OCI-LY7 (cell line): ENCODE measurements around the gene PLAC1. TPM values are rescaled to one million over a fixed set of nuclear protein-coding genes. Genes with fewer than 3 reads are reported as not detected.

Experiments used
- BruUV-seq: library from RNA; stranded (reverse); fragments of 400-500 nt; replicated peaks from 2 replicates; lab custom pipeline; 2021; lab: Mats Ljungman, UMichigan
- CTCF ChIA-PET: fragments of 300-600 bp; sonication (Branson Sonifier 250); formaldehyde crosslinking; loops from one replicate; lab custom pipeline; 2022; ENCODE audit warnings: antibody characterized with exemption; ENCODE audit not compliant: unreplicated experiment; lab: Charles Lee
- POLR2A ChIA-PET: fragments of 300-600 bp; sonication (Branson Sonifier 250); formaldehyde crosslinking; loops from one replicate; lab custom pipeline; 2022; ENCODE audit warnings: antibody characterized with exemption; lab: Charles Lee
- DNase-seq: peaks from one replicate; pipeline ENCODE4 v3.0.0-alpha.2; 2015; ENCODE audit warnings: low spot score
- H2AFZ ChIP-seq: fragments of 200-600 bp; sonication (generic), shearing (Covaris generic); 2 replicates; pipeline ENCODE4 v1.6.1; 2014; ENCODE audit warnings: mild to moderate bottlenecking, antibody characterized with exemption, low read length, moderate library complexity
- H3K27ac ChIP-seq: fragments of 200-600 bp; sonication (generic); 2 replicates; pipeline ENCODE4 v1.5.1; 2014; ENCODE audit warnings: mixed run types, low read depth, mild to moderate bottlenecking, moderate library complexity, low read length, inconsistent platforms; ENCODE audit not compliant: poor library complexity, severe bottlenecking
- H3K36me3 ChIP-seq: fragments of 200-600 bp; sonication (generic); 2 replicates; pipeline ENCODE4 v1.6.1; 2014; ENCODE audit warnings: mild to moderate bottlenecking, antibody characterized with exemption, low read length, moderate library complexity, mixed read lengths; ENCODE audit not compliant: insufficient read depth
- H3K4me1 ChIP-seq: fragments of 200-600 bp; sonication (generic); 2 replicates; pipeline ENCODE4 v1.5.1; 2014; ENCODE audit warnings: mild to moderate bottlenecking, low read length; ENCODE audit not compliant: insufficient read depth, poor library complexity, severe bottlenecking
- H3K4me2 ChIP-seq: fragments of 200-600 bp; sonication (generic); 2 replicates; pipeline ENCODE4 v1.6.1; 2014; ENCODE audit warnings: mild to moderate bottlenecking, low read length
- H3K4me3 ChIP-seq: fragments of 200-600 bp; sonication (generic); 2 replicates; pipeline ENCODE4 v1.5.1; 2014; ENCODE audit warnings: mild to moderate bottlenecking, low read depth, low read length; ENCODE audit not compliant: poor library complexity, severe bottlenecking
- H3K79me2 ChIP-seq: fragments of 200-600 bp; sonication (generic); 2 replicates; pipeline ENCODE4 v1.6.1; 2016; ENCODE audit warnings: low read depth, mild to moderate bottlenecking, low read length, moderate library complexity, mixed read lengths; ENCODE audit not compliant: insufficient read depth
- H3K9me2 ChIP-seq: fragments of 200-600 bp; sonication (generic); 2 replicates; pipeline ENCODE4 v1.6.1; 2016; ENCODE audit warnings: mild to moderate bottlenecking, low read length, mixed read lengths; ENCODE audit not compliant: insufficient read depth
- H3K9me3 ChIP-seq: fragments of 200-600 bp; sonication (generic); 2 replicates; pipeline ENCODE4 v1.6.1; 2014; ENCODE audit warnings: mild to moderate bottlenecking, mixed run types, low read length, mixed read lengths
- H4K20me1 ChIP-seq: fragments of 200-600 bp; sonication (generic); 2 replicates; pipeline ENCODE4 v1.6.1; 2014; ENCODE audit warnings: mild to moderate bottlenecking, antibody characterized with exemption, low read length, moderate library complexity, mixed read lengths; ENCODE audit not compliant: insufficient read depth
- EZH2phosphoT487 ChIP-seq: fragments of 200-600 bp; sonication (generic); IDR thresholded peaks from 2 replicates; pipeline ENCODE4 v1.6.1; 2018; ENCODE audit warnings: low read depth, borderline replicate concordance, mild to moderate bottlenecking, mixed run types, antibody characterized with exemption, low read length, moderate library complexity, mixed read lengths
- intact Hi-C: fragments of 100-400 bp; cut with micrococcal nuclease; formaldehyde crosslinking; loops from one replicate; pipeline ENCODE4 v1.10.0; 2022; ENCODE audit not compliant: unreplicated experiment
- total RNA-seq, 2 experiments: library from RNA; depleted of rRNA in 1 of 2; stranded (reverse); fragments of >200 nt in 1 of 2; shearing (Covaris generic) in 1 of 2; gene quantifications; 2 replicates each; pipeline ENCODE4 v1.2.3, GENCODE V29; 2014 to 2022
- TF ChIP-seq, protein P1 (sequence below): fragments of 200-600 bp; sonication (generic); conservative IDR thresholded peaks from 2 replicates; pipeline ENCODE4 v1.5.1; 2014; ENCODE audit warnings: mild to moderate bottlenecking, antibody characterized with exemption, low read length, moderate library complexity, mixed read lengths

Gene PLAC1
- total RNA-seq, 2 experiments from 2014 or later, result 0.28 TPM; not detected in 1

GRCh38 chrX:134542485-134542884 lies 115.8 kb downstream of the PLAC1 start:
- no TSS peak for BruUV-seq
- ChIA-PET CTCF (no interaction called here), POLR2A (no interaction called here)
- no peak overlapping the region for H3K4me3 ChIP-seq
- H2AFZ ChIP-seq, result peak overlapping the region; percentile 64; the same call in 1 of the 2 replicates
- H4K20me1 ChIP-seq, result no peaks in the 10 kb centered on the region
- H3K4me2 ChIP-seq, result peak overlapping the region; percentile 26
- no peaks in the 10 kb centered on the region for H3K36me3 ChIP-seq
- H3K4me1 ChIP-seq, result peaks cover 14% of the 10 kb centered on the region
- peak; percentile 30 for DNase-seq
- H3K9me2 ChIP-seq, result no peaks in the 10 kb centered on the region
- intact Hi-C loops, result no loop called here
- TF ChIP-seq EZH2phosphoT487, result no peak
- TF ChIP-seq, protein P1, sequence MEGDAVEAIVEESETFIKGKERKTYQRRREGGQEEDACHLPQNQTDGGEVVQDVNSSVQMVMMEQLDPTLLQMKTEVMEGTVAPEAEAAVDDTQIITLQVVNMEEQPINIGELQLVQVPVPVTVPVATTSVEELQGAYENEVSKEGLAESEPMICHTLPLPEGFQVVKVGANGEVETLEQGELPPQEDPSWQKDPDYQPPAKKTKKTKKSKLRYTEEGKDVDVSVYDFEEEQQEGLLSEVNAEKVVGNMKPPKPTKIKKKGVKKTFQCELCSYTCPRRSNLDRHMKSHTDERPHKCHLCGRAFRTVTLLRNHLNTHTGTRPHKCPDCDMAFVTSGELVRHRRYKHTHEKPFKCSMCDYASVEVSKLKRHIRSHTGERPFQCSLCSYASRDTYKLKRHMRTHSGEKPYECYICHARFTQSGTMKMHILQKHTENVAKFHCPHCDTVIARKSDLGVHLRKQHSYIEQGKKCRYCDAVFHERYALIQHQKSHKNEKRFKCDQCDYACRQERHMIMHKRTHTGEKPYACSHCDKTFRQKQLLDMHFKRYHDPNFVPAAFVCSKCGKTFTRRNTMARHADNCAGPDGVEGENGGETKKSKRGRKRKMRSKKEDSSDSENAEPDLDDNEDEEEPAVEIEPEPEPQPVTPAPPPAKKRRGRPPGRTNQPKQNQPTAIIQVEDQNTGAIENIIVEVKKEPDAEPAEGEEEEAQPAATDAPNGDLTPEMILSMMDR, result no peak
- no peak overlapping the region for H3K27ac ChIP-seq
- H3K9me3 ChIP-seq, result no peaks in the 10 kb centered on the region
- no peaks in the 10 kb centered on the region for H3K79me2 ChIP-seq

DNA sequence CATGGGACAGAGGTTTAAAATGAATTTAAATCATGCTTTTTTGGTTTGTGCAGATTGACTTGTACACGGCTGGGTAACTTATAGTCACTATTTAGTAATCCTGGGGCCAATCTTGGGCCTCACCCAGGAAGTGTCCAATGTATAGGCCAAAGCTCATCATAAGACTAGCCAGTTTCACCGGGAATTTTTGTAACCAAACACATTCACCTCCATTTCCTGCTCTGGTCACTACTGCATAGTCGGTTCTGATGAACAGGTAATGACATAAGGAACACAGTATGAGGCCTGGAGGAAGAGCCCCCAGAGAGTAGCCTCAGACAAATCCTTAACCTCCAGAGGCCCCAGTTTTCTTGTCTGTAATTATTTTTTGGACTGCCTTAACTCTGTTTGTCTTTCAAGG lies 116.4 kb downstream of the PLAC1 start:
- POLR2A ChIA-PET, result interaction anchor here (0.6 kb wide), 1 partner anchor 13 kb away, joined by 3 read pairs; no protein-coding TSS in a partner anchor

DNA sequence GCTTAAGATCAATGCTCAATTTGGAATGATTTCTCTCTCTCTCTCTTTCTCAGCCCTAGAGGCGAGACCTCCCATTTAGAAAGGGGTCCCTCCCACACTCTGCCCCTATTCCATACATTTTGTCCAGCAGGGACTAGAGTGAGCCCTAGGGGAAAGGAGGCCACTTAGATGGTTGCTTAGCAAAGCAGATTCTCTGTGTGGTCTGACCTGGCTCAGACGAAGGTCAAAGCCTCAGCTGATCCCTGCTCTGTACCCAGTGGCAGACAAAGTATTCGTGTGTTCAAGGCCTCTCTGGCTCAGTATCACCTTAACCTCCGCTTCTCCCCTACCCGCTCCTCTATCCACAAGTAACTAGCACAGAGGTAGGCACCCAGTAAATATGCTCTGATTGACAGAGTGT lies 120.0 kb downstream of the PLAC1 start:
- Histone ChIP-seq H3K4me2 (no peak overlapping the region), H3K27ac (no peak overlapping the region), H3K79me2 (no peaks in the 10 kb centered on the region), H3K4me1 (peaks cover 12% of the 10 kb centered on the region), H3K4me3 (no peak overlapping the region), H4K20me1 (no peaks in the 10 kb centered on the region), H3K9me3 (no peaks in the 10 kb centered on the region), H2AFZ (no peak overlapping the region), H3K36me3 (no peaks in the 10 kb centered on the region), H3K9me2 (no peaks in the 10 kb centered on the region)
- no TSS peak for BruUV-seq
- TF ChIP-seq, protein P1, result no peak
- TF ChIP-seq EZH2phosphoT487, result no peak
- CTCF ChIA-PET, result no interaction called here
- POLR2A ChIA-PET, result no interaction called here
- intact Hi-C loops, result no loop called here
- no peak for DNase-seq

More for the DNA sequence above, 116.4 kb downstream of the PLAC1 start:
- Histone ChIP-seq H3K4me2 (peak overlapping the region; percentile 26; the same call in 1 of the 2 replicates), H2AFZ (peak overlapping the region; percentile 64; the same call in 1 of the 2 replicates), H3K27ac (no peak overlapping the region), H3K4me3 (no peak overlapping the region), H4K20me1 (no peaks in the 10 kb centered on the region), H3K36me3 (no peaks in the 10 kb centered on the region), H3K79me2 (no peaks in the 10 kb centered on the region), H3K9me2 (no peaks in the 10 kb centered on the region), H3K4me1 (peaks cover 12% of the 10 kb centered on the region), H3K9me3 (no peaks in the 10 kb centered on the region)
- CTCF ChIA-PET, result no interaction called here
- no TSS peak for BruUV-seq
- TF ChIP-seq, protein P1, result no peak
- no peak for TF ChIP-seq EZH2phosphoT487
- intact Hi-C loops, result no loop called here
- DNase-seq, result no peak
